SK-N-SH treated with all-trans-retinoic acid at 6 μM for 48 hours (cell line): Measurements from ENCODE around the gene GDAP1L1.

ENCODE experiments used
- ARNTL ChIP-seq: fragments of 450-650 bp; formaldehyde crosslinking; IDR thresholded peaks from 2 replicates; pipeline ENCODE4 v1.5.0; 2020; ENCODE audit warnings: low read depth, mild to moderate bottlenecking, moderate library complexity, borderline replicate concordance
- CSDC2 ChIP-seq: fragments of 250-450 bp; sonication (Bioruptor Pico); IDR thresholded peaks from 2 replicates; pipeline ENCODE4 v1.5.0; 2020; ENCODE audit warnings: mild to moderate bottlenecking, moderate library complexity
- GLIS3 ChIP-seq: fragments of 250-450 bp; sonication (Bioruptor Pico); IDR thresholded peaks from 2 replicates; pipeline ENCODE4 v1.5.0; 2020; ENCODE audit warnings: mild to moderate bottlenecking, moderate library complexity
- RARB ChIP-seq: fragments of 250-450 bp; sonication (Bioruptor Pico); IDR thresholded peaks from 2 replicates; pipeline ENCODE4 v1.8.0; 2021; ENCODE audit warnings: mild to moderate bottlenecking, moderate library complexity
- SNAI2 ChIP-seq: fragments of 250-450 bp; sonication (Bioruptor Pico); IDR thresholded peaks from 2 replicates; pipeline ENCODE4 v1.5.0; 2020; ENCODE audit warnings: mild to moderate bottlenecking, moderate library complexity
- ZC3H10 ChIP-seq: fragments of 250-450 bp; sonication (Bioruptor Pico); IDR thresholded peaks from 2 replicates; pipeline ENCODE4 v1.5.1; 2021; ENCODE audit warnings: mild to moderate bottlenecking, moderate library complexity
- ZFP3 ChIP-seq: fragments of 250-450 bp; sonication (Bioruptor Pico); IDR thresholded peaks from 2 replicates; pipeline ENCODE4 v1.5.0; 2020; ENCODE audit warnings: mild to moderate bottlenecking, moderate library complexity
- ZFP30 ChIP-seq: fragments of 450-650 bp; formaldehyde crosslinking; IDR thresholded peaks from 2 replicates; pipeline ENCODE4 v1.5.0; 2022; ENCODE audit warnings: mild to moderate bottlenecking, moderate library complexity
- TF ChIP-seq, protein P1 (sequence below): fragments of 250-450 bp; sonication (Bioruptor Pico); IDR thresholded peaks from 2 replicates; pipeline ENCODE4 v1.8.0; 2020; ENCODE audit warnings: mild to moderate bottlenecking, moderate library complexity, borderline replicate concordance
- TF ChIP-seq, protein P2 (sequence below): fragments of 250-450 bp; sonication (Bioruptor Pico); IDR thresholded peaks from 2 replicates; pipeline ENCODE4 v1.5.0; 2020; ENCODE audit warnings: mild to moderate bottlenecking, moderate library complexity
- TF ChIP-seq, protein P3 (sequence below): fragments of 250-450 bp; sonication (Bioruptor Pico); IDR thresholded peaks from 2 replicates; pipeline ENCODE4 v1.5.1; 2020; ENCODE audit warnings: low read depth, mild to moderate bottlenecking, moderate library complexity

DNA sequence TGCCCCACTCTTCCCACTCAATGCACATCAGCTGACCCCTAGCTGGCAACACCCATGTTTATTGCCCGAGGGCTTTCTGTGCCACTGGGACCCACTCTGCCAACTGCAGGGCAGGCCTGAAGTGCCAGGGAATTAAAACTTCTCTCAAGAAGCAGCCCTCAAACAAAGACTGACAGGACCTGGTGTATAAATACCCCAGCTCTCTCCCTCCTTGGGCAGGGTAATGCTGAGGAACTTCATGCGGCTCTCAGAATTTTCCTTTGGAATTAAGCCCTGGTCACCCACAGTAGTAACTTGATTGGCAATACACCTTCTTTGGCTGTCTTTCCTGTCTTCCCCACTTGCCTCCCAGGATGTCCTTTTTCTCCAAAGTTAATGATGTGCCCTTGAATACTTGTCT, 5.3 kb upstream of the GDAP1L1 start:
- no peak for TF ChIP-seq ZFP30 (CRISPR knock-in tag)
- no peak for TF ChIP-seq ZFP3
- TF ChIP-seq ARNTL (CRISPR knock-in tag): no peak
- TF ChIP-seq, protein P1, sequence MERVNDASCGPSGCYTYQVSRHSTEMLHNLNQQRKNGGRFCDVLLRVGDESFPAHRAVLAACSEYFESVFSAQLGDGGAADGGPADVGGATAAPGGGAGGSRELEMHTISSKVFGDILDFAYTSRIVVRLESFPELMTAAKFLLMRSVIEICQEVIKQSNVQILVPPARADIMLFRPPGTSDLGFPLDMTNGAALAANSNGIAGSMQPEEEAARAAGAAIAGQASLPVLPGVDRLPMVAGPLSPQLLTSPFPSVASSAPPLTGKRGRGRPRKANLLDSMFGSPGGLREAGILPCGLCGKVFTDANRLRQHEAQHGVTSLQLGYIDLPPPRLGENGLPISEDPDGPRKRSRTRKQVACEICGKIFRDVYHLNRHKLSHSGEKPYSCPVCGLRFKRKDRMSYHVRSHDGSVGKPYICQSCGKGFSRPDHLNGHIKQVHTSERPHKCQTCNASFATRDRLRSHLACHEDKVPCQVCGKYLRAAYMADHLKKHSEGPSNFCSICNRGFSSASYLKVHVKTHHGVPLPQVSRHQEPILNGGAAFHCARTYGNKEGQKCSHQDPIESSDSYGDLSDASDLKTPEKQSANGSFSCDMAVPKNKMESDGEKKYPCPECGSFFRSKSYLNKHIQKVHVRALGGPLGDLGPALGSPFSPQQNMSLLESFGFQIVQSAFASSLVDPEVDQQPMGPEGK: no peak
- TF ChIP-seq CSDC2: no peak
- TF ChIP-seq RARB (CRISPR knock-in tag): no peak
- TF ChIP-seq SNAI2: no peak
- TF ChIP-seq, protein P2, sequence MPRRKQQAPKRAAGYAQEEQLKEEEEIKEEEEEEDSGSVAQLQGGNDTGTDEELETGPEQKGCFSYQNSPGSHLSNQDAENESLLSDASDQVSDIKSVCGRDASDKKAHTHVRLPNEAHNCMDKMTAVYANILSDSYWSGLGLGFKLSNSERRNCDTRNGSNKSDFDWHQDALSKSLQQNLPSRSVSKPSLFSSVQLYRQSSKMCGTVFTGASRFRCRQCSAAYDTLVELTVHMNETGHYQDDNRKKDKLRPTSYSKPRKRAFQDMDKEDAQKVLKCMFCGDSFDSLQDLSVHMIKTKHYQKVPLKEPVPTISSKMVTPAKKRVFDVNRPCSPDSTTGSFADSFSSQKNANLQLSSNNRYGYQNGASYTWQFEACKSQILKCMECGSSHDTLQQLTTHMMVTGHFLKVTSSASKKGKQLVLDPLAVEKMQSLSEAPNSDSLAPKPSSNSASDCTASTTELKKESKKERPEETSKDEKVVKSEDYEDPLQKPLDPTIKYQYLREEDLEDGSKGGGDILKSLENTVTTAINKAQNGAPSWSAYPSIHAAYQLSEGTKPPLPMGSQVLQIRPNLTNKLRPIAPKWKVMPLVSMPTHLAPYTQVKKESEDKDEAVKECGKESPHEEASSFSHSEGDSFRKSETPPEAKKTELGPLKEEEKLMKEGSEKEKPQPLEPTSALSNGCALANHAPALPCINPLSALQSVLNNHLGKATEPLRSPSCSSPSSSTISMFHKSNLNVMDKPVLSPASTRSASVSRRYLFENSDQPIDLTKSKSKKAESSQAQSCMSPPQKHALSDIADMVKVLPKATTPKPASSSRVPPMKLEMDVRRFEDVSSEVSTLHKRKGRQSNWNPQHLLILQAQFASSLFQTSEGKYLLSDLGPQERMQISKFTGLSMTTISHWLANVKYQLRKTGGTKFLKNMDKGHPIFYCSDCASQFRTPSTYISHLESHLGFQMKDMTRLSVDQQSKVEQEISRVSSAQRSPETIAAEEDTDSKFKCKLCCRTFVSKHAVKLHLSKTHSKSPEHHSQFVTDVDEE (CRISPR knock-in tag): no peak
- TF ChIP-seq, protein P3, sequence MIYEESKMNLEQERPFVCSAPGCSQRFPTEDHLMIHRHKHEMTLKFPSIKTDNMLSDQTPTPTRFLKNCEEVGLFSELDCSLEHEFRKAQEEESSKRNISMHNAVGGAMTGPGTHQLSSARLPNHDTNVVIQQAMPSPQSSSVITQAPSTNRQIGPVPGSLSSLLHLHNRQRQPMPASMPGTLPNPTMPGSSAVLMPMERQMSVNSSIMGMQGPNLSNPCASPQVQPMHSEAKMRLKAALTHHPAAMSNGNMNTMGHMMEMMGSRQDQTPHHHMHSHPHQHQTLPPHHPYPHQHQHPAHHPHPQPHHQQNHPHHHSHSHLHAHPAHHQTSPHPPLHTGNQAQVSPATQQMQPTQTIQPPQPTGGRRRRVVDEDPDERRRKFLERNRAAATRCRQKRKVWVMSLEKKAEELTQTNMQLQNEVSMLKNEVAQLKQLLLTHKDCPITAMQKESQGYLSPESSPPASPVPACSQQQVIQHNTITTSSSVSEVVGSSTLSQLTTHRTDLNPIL: no peak
- TF ChIP-seq ZC3H10: no peak
- TF ChIP-seq GLIS3 (CRISPR knock-in tag): no peak
